WTC11 (cell line): ENCODE data around the gene LDLRAD1. TPM values are rescaled to one million over a fixed set of nuclear protein-coding genes. Genes with fewer than 3 reads are reported as not detected.

ENCODE experiments used
- ATAC-seq: fragments of 200-7000 bp; cut with Tn5 transposase; 2 replicates; pipeline ENCODE4 v1.10.0; 2021; ENCODE audit warnings: mild to moderate bottlenecking, moderate library complexity
- CTCF ChIA-PET: fragments of 300-600 bp; sonication (Branson Sonifier 250); formaldehyde crosslinking; loops from one replicate; lab custom pipeline; 2021; ENCODE audit warnings: antibody characterized with exemption; lab: Charles Lee
- POLR2A ChIA-PET: fragments of 350-600 bp; sonication (Branson Sonifier 250); formaldehyde crosslinking; loops from one replicate; lab custom pipeline; 2021; ENCODE audit warnings: antibody characterized with exemption; lab: Charles Lee
- DNase-seq: peaks from one replicate; pipeline ENCODE4 v3.0.0; 2021; ENCODE audit warnings: low spot score
- H3K27ac Mint-ChIP-seq: 2 replicates; pipeline ENCODE4 v1.8.0; 2021; ENCODE audit warnings: mixed read lengths
- H3K27me3 Mint-ChIP-seq: 2 replicates; pipeline ENCODE4 v1.8.0; 2021; ENCODE audit warnings: low read depth, mild to moderate bottlenecking, moderate library complexity, mixed read lengths
- H3K36me3 Mint-ChIP-seq: 2 replicates; pipeline ENCODE4 v1.8.0; 2021; ENCODE audit warnings: mixed read lengths
- H3K4me1 Mint-ChIP-seq: 2 replicates; pipeline ENCODE4 v1.8.0; 2022; ENCODE audit warnings: mixed read lengths
- H3K4me3 Mint-ChIP-seq: 2 replicates; pipeline ENCODE4 v1.8.0; 2021; ENCODE audit warnings: mild to moderate bottlenecking, moderate library complexity, mixed read lengths
- H3K9me3 Mint-ChIP-seq: 2 replicates; pipeline ENCODE4 v1.8.0; 2021; ENCODE audit warnings: mixed read lengths
- ATF1 ChIP-seq: sonication (generic); formaldehyde crosslinking; IDR thresholded peaks from 2 replicates; pipeline ENCODE4 v1.8.1; 2023; ENCODE audit warnings: mild to moderate bottlenecking, moderate library complexity, missing genetic modification reagents
- ATF6 ChIP-seq: sonication (generic); formaldehyde crosslinking; IDR thresholded peaks from 2 replicates; pipeline ENCODE4 v1.8.1; 2023; ENCODE audit warnings: mild to moderate bottlenecking, missing genetic modification reagents
- ESRRA ChIP-seq: sonication (generic); formaldehyde crosslinking; IDR thresholded peaks from 2 replicates; pipeline ENCODE4 v1.8.1; 2022; ENCODE audit warnings: mild to moderate bottlenecking, missing genetic modification reagents, borderline replicate concordance
- ETV6 ChIP-seq: sonication (generic); formaldehyde crosslinking; IDR thresholded peaks from 2 replicates; pipeline ENCODE4 v1.8.1; 2022; ENCODE audit warnings: mild to moderate bottlenecking, missing genetic modification reagents
- GRHL2 ChIP-seq: fragments of 250-450 bp; sonication (Bioruptor Pico); IDR thresholded peaks from 2 replicates; pipeline ENCODE4 v1.8.0; 2022; ENCODE audit warnings: mild to moderate bottlenecking, moderate library complexity; ENCODE audit not compliant: insufficient replicate concordance, severe bottlenecking
- JAZF1 ChIP-seq: fragments of 250-450 bp; sonication (Bioruptor Pico); IDR thresholded peaks from 2 replicates; pipeline ENCODE4 v1.9.0; 2021; ENCODE audit warnings: moderate library complexity, mild to moderate bottlenecking, inconsistent platforms
- NFE2L1 ChIP-seq: sonication (generic); formaldehyde crosslinking; IDR thresholded peaks from 2 replicates; pipeline ENCODE4 v1.8.1; 2023; ENCODE audit warnings: missing genetic modification reagents
- NFYB ChIP-seq: sonication (generic); formaldehyde crosslinking; conservative IDR thresholded peaks from 2 replicates; pipeline ENCODE4 v1.8.0; 2022; ENCODE audit warnings: low read depth, missing genetic modification reagents
- NR2C2 ChIP-seq: sonication (generic); formaldehyde crosslinking; IDR thresholded peaks from 2 replicates; pipeline ENCODE4 v1.8.0; 2022; ENCODE audit warnings: mild to moderate bottlenecking, missing genetic modification reagents
- PREB ChIP-seq: sonication (generic); formaldehyde crosslinking; IDR thresholded peaks from 2 replicates; pipeline ENCODE4 v1.8.1; 2022; ENCODE audit warnings: mild to moderate bottlenecking, missing genetic modification reagents, moderate library complexity, borderline replicate concordance
- RELA ChIP-seq: sonication (generic); formaldehyde crosslinking; IDR thresholded peaks from 2 replicates; pipeline ENCODE4 v1.8.1; 2022; ENCODE audit warnings: missing genetic modification reagents, mild to moderate bottlenecking, borderline replicate concordance
- SP1 ChIP-seq: sonication (generic); formaldehyde crosslinking; conservative IDR thresholded peaks from 2 replicates; pipeline ENCODE4 v1.8.1; 2022; ENCODE audit warnings: missing genetic modification reagents
- TEAD1 ChIP-seq: sonication (generic); formaldehyde crosslinking; IDR thresholded peaks from 2 replicates; pipeline ENCODE4 v1.8.0; 2022; ENCODE audit warnings: mild to moderate bottlenecking, missing genetic modification reagents
- TP53 ChIP-seq: sonication (generic); formaldehyde crosslinking; IDR thresholded peaks from 2 replicates; pipeline ENCODE4 v1.8.1; 2023; ENCODE audit warnings: mild to moderate bottlenecking, missing genetic modification reagents
- ZBTB43 ChIP-seq: sonication (generic); formaldehyde crosslinking; IDR thresholded peaks from 2 replicates; pipeline ENCODE4 v1.8.1; 2023; ENCODE audit warnings: mild to moderate bottlenecking, missing genetic modification reagents
- ZNF121 ChIP-seq: sonication (generic); formaldehyde crosslinking; IDR thresholded peaks from 2 replicates; pipeline ENCODE4 v1.8.0; 2023; ENCODE audit warnings: missing genetic modification reagents
- ZNF232 ChIP-seq: sonication (generic); formaldehyde crosslinking; IDR thresholded peaks from 2 replicates; pipeline ENCODE4 v1.8.0; 2022; ENCODE audit warnings: mild to moderate bottlenecking, missing genetic modification reagents
- ZNF532 ChIP-seq: fragments of 250-450 bp; sonication (Bioruptor Pico); IDR thresholded peaks from 2 replicates; pipeline ENCODE4 v1.9.0; 2021; ENCODE audit warnings: mild to moderate bottlenecking, borderline replicate concordance
- ZNF671 ChIP-seq: fragments of 250-450 bp; sonication (Bioruptor Pico); IDR thresholded peaks from 2 replicates; pipeline ENCODE4 v1.8.0; 2021; ENCODE audit warnings: mild to moderate bottlenecking
- total RNA-seq: library from RNA; stranded (reverse); gene quantifications from 3 replicates; pipeline ENCODE4 v1.2.3, GENCODE V29; 2021
- TF ChIP-seq, protein P1 (sequence below): fragments of 250-450 bp; sonication (Bioruptor Pico); IDR thresholded peaks from 2 replicates; pipeline ENCODE4 v1.9.0; 2021; ENCODE audit warnings: mild to moderate bottlenecking
- TF ChIP-seq, protein P2 (sequence below): sonication (generic); formaldehyde crosslinking; IDR thresholded peaks from 2 replicates; pipeline ENCODE4 v1.8.1; 2023; ENCODE audit warnings: mild to moderate bottlenecking, missing genetic modification reagents, moderate library complexity

Gene LDLRAD1
- total RNA-seq, 1 experiment from 2014 or later = 0.09 TPM

DNA sequence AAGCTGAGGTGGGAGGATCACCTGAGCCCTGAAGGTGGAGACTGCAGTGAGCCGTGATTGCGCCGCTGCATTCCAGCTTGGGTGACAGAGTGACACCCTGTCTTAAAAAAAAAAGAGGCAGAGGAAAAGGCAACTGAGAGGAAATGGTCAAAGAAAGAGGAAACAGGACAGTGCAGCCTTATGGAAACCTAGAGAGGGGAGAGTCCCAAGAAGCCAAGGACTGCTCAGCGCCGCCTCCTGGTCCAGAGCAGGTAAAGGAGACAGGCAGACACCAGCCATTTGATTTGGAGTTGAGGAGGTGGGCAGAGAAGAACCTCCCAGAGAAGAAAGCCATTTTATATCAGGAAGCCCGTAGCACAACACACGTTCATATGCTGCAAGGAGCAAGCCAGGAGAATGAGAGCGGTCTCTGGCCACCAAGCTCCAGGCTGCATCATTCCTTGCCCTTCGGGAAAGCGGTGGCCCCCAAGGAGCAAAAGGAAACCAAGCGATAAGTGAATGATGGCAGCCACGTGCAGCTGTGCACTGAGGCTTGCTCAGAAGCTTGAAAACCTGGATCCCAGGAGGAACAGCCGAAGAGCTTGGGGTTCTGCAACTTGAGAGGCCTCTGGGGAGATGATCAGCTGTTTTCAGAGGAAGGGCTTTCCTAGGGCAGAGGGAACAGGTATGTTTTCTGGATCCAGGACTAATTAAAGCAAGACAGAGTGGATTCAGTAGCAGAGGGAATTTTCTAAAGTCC lies 38.1 kb downstream of the LDLRAD1 start (continued):
- TF ChIP-seq ZBTB43 (CRISPR knock-in tag) = no peak
- TF ChIP-seq, protein P1, sequence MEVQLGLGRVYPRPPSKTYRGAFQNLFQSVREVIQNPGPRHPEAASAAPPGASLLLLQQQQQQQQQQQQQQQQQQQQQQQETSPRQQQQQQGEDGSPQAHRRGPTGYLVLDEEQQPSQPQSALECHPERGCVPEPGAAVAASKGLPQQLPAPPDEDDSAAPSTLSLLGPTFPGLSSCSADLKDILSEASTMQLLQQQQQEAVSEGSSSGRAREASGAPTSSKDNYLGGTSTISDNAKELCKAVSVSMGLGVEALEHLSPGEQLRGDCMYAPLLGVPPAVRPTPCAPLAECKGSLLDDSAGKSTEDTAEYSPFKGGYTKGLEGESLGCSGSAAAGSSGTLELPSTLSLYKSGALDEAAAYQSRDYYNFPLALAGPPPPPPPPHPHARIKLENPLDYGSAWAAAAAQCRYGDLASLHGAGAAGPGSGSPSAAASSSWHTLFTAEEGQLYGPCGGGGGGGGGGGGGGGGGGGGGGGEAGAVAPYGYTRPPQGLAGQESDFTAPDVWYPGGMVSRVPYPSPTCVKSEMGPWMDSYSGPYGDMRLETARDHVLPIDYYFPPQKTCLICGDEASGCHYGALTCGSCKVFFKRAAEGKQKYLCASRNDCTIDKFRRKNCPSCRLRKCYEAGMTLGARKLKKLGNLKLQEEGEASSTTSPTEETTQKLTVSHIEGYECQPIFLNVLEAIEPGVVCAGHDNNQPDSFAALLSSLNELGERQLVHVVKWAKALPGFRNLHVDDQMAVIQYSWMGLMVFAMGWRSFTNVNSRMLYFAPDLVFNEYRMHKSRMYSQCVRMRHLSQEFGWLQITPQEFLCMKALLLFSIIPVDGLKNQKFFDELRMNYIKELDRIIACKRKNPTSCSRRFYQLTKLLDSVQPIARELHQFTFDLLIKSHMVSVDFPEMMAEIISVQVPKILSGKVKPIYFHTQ (CRISPR knock-in tag) = no peak
- TF ChIP-seq NR2C2 (CRISPR knock-in tag) = no peak
- TF ChIP-seq ESRRA (CRISPR knock-in tag) = no peak
- TF ChIP-seq JAZF1 (CRISPR knock-in tag) = no peak

GRCh38 chr1:53975861-53976260 lies 42.1 kb downstream of the LDLRAD1 start:
- CTCF ChIA-PET = interaction anchor here (0.6 to 2.0 kb wide), 2 partner anchors 16 to 30 kb away, joined by 5 to 7 read pairs; partner anchors contain the start of genes IFT25 and LRRC42
- no peak overlapping the region for H3K27ac Mint-ChIP-seq
- H3K36me3 Mint-ChIP-seq = no peaks in the 10 kb centered on the region
- H3K9me3 Mint-ChIP-seq = no peaks in the 10 kb centered on the region
- ATAC-seq (no peak), DNase-seq (no peak)
- TF ChIP-seq ETV6 (CRISPR knock-in tag) = no peak
- TF ChIP-seq SP1 = no peak
- TF ChIP-seq NFYB (CRISPR knock-in tag) = no peak
- H3K4me3 Mint-ChIP-seq = no peak overlapping the region
- no peaks in the 10 kb centered on the region; the same call in 1 of the 2 replicates for H3K27me3 Mint-ChIP-seq
- POLR2A ChIA-PET = no interaction called here
- peaks cover 14% of the 10 kb centered on the region for H3K4me1 Mint-ChIP-seq

DNA sequence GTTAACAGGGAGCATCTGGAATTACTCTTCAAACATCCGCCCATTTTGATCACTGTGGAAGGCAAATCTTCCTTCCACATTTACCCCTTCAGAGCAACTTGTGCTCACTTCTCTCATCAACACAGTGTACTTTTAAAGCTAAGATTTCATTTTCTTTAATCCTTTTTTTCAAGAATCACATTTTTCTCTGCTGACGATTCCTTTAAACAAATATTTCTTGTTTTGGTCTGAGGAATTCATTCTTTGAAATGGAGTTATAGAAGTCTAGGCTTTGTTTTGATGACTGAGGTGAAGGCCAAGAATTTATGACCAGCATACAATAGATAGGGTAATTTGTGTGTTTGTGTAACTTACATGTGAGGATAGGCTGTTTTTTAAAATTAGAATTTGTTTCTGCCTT lies 46.3 kb downstream of the LDLRAD1 start:
- TF ChIP-seq ZNF671 = no peak
- TF ChIP-seq GRHL2 = no peak
- TF ChIP-seq TP53 (CRISPR knock-in tag) = no peak
- no peak for TF ChIP-seq ZNF532 (CRISPR knock-in tag)
- TF ChIP-seq SP1 = no peak
- no peak for TF ChIP-seq ZNF121 (CRISPR knock-in tag)
- TF ChIP-seq PREB = no peak
- no peak for TF ChIP-seq TEAD1 (CRISPR knock-in tag)
- TF ChIP-seq ATF1 = no peak
- TF ChIP-seq NFE2L1 (CRISPR knock-in tag) = no peak
- TF ChIP-seq RELA (CRISPR knock-in tag) = no peak
- no peak for TF ChIP-seq ATF6 (CRISPR knock-in tag)
- TF ChIP-seq, protein P2, sequence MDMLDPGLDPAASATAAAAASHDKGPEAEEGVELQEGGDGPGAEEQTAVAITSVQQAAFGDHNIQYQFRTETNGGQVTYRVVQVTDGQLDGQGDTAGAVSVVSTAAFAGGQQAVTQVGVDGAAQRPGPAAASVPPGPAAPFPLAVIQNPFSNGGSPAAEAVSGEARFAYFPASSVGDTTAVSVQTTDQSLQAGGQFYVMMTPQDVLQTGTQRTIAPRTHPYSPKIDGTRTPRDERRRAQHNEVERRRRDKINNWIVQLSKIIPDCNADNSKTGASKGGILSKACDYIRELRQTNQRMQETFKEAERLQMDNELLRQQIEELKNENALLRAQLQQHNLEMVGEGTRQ (CRISPR knock-in tag) = no peak
- TF ChIP-seq ZNF232 (CRISPR knock-in tag) = no peak
- no peaks in the 10 kb centered on the region for H3K27me3 Mint-ChIP-seq
- no peaks in the 10 kb centered on the region for H3K9me3 Mint-ChIP-seq
- POLR2A ChIA-PET = no interaction called here
- H3K36me3 Mint-ChIP-seq = peaks cover 22% of the 10 kb centered on the region
- H3K4me3 Mint-ChIP-seq = no peak overlapping the region
- DNase-seq (no peak), ATAC-seq (no peak)
- no peak overlapping the region for H3K27ac Mint-ChIP-seq
- CTCF ChIA-PET = interaction anchor here (0.7 to 1.2 kb wide), 3 partner anchors 20 to 111 kb away, joined by 3 read pairs; no protein-coding TSS in a partner anchor
- H3K4me1 Mint-ChIP-seq = no peaks in the 10 kb centered on the region
